Caki2 (cell line): ENCODE results near the gene ATP9A. TPM values are rescaled to one million over a fixed set of nuclear protein-coding genes. Genes with fewer than 3 reads are reported as not detected.

Experiments
- DNase-seq: peaks from one replicate; pipeline ENCODE4 v3.0.0-alpha.2; 2015; ENCODE audit warnings: low read depth
- in situ Hi-C: cut with HindIII; loops from 2 replicates; pipeline ENCODE4 v1.10.0; 2016; ENCODE audit warnings: low sequenced_read_pairs, low pct_unique_long_range_greater_than_20kb, mixed read lengths
- total RNA-seq: library from RNA; depleted of rRNA; stranded (reverse); fragments of >200 nt; shearing (Covaris generic); gene quantifications from 2 replicates; pipeline ENCODE4 v1.2.3, GENCODE V29; 2014; ENCODE audit warnings: low replicate concordance

Gene ATP9A
- total RNA-seq, 1 experiment from 2014 or later = 37.1 TPM

- in situ Hi-C loops = no loop called here
- DNase-seq = no peak
Observed at GRCh38 chr20:51628533-51629398, 139.4 kb downstream of the ATP9A start.

GRCh38 chr20:51627586-51627985 is 140.6 kb downstream of the ATP9A start:
- no peak for DNase-seq
- in situ Hi-C loops = no loop called here

DNA sequence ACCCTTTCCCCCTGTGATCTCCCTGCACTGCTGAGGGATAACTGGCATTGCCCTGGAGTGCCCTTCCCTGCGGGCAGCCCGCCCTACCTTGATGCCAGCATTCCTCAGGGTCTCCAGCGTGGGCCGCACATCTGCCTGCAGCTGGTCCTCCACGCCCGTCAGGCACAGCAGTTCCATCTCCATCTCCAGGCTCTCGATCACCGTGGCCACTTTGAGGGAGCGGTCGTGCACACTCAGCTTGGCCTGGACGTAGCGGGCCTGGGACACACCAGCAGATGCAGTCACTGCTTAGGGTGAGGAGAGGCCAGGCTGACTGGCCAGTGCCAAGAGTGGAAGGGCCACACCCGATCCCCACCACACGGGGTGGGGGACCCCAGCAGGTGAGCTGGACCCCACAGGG is 143.1 kb downstream of the ATP9A start:
- DNase-seq = no peak
- in situ Hi-C loops = no loop called here

DNA sequence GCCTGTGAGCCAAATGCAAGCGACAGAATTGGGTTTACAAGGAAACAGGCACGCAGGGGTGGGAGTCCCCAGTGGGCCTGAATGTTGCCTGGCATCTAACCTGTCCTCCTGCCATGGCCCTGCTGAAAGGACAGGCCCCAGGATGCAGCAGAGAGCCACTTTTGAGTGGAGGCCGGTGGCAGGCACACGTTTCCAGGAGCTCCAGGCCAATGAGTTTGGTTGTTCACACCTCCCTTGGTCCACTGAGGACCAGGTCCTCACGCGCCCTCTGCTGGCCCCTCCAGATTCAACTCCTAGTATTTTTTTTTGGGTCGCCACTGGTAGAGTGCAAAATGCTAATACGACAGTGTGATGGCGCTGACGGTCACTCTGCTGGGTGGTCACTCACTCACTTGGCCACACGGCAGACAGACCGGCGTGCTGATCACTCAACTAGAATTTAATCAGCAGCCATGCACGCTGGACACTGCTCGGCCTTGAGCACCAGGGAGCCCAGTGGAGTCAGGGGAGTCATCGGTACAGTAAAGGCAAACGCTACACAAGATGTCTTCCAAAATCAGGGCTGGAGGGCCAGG is 143.9 kb downstream of the ATP9A start:
- in situ Hi-C loops = no loop called here
- DNase-seq = peak; percentile 48

- DNase-seq = no peak
- in situ Hi-C loops = no loop called here
Observed at GRCh38 chr20:51623255-51623654, 144.9 kb downstream of the ATP9A start.

DNA sequence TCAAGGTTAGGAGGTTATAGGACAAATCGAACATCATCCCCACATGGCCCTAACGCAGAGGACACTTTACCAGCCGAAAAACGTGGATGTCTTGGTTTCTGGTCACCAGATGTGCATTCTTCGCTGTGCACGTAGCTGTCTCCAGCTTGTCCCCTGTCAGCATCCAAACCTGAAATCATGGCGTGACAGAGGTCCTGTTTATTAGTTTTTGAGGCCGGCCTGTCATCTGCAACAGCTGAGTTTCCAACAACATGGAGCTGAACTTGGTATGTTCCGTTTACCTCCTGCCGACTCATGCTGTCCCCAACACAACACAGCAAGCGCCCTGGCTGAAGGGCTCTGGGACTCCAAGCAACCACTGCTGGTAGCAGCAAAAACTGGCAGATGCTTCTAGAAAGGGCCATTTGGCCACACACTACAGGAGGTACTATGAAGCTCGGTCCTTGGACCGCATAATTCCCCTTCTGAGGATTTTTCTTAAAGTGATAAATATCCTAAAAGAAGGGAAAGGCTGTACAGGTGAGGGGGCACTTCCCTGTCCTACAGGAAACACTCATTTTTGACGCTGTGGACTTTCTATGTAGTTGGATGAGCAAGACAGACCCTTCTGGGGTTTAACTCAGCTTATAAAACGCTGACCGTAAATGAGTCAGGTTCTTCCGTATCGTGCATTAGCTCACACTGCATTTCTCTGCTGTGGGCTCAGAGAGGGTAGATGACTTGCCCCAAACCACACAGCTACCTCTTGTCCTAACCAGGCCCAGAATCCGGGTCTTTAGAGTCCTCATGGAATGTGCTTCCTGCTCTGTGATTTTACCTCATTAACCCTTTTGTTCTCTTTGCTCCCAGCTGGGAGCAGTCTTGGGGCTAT is 146.0 kb downstream of the ATP9A start:
- in situ Hi-C loops = no loop called here
- DNase-seq = no peak

- in situ Hi-C loops = no loop called here
- DNase-seq = no peak
Observed at GRCh38 chr20:51620432-51620831, 147.8 kb downstream of the ATP9A start.

DNA sequence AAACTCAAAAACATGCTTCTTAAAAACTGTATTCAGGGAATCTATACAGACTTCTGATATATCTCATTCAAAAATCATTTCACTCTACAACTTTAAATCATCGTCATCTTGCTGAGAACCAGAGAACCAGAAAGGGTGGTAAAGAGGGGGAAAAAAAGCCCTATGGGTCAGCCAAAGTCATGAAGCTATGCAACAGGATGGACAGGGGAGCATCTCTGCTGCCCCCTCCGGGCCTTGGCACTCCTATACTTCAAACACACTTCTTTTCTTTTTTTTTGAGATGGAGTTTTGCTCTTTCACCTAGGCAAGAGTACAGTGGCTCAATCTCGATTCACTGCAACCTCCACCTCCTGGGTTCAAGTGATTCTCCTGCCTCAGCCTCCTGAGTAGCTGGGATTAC is 152.1 kb downstream of the ATP9A start:
- in situ Hi-C loops = no loop called here
- DNase-seq = no peak

- DNase-seq = no peak
- in situ Hi-C loops = no loop called here
Observed at GRCh38 chr20:51614687-51615086, 153.5 kb downstream of the ATP9A start.

DNA sequence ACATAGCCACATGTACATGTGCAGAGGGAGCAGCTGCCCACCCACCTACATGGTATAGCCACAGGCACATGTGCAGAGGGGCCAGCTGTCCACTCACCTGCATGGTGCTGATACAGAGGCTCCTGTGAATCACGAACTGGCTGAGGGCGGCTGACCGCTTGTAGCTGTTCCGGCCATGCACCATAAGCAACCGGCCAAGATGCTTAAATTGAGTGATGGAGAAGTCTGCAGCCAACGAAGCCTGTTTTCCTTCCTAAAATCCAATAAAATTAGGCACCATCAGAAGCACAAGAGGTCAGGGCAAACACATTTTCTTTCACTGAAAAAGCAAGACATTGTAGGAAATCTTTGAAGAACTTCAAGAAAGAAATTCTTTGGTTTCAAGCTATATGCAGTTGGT is 154.6 kb downstream of the ATP9A start:
- in situ Hi-C loops = no loop called here
- DNase-seq = no peak

DNA sequence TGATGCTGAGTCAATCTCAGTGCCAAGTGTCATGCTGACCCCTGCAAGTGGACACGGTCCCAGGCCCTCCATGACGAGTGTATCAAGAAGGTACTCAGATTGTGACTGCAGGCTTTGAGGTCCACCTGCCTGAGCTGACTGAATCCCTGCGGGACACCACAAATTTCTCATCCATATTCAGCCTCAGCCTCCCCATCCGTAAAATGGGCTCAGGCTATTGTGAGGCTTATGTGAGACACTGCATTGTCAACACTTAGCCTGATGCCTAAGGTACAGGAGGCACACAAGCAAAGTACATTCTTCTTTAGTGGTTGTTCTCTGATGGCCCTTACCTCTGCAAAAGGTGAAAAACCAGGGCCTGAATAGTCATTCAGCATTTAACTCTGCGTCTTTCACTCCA is 155.3 kb downstream of the ATP9A start:
- no peak for DNase-seq
- in situ Hi-C loops = no loop called here

DNA sequence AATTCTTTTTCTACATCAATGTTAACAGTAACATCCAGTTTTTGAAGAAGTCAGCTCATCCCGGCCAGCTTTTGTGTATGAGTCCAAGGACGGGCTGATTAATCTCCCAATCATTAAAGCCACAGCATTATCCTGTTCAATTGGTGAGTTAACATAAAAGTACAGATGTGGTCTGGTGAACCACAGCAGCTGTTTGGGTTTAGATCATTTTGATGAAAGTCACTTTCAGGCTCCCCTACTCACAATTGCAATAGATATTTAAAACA is 156.6 kb downstream of the ATP9A start:
- no peak for DNase-seq
- in situ Hi-C loops = no loop called here

DNA sequence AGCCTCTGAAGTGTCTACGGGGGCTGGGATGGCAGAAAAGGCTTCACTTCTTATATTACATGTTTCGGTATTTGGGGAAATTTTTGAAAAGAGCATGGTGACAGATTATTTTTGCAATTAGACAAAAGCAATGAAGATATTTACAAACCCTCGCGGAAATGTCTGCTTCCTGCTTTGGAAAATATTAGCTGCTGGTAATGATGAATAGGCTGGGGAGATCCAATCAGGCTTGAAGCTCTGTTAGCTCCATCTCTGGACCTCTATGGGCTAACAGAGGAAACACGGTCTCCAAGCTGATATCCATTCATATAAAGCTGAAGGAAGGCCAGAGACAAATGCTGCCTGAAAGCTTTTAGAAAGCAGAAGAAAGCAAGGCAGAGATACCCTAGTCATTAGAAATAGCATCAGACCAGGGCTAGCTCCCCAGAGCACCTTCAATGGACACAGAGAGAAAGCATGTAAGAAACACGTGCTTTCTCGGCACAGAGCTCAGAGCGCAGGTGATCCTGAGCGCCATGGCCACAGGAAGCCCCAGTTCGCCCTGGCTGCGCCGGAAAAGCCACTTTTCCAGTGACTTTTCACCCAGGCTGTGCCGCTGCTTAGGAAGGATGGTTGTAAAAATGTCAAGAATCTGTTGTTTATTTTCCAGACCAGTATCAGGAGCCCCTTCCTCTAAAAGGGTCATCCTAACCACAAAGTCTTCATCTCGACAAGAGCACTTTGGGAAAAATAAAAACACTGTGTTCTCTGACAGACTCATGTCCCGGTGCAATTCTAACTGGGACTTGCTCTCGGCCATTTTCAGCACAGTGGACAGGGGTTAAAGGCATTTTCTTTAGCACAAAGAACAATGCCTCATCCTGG is 157.2 kb downstream of the ATP9A start:
- DNase-seq = no peak
- in situ Hi-C loops = no loop called here

- DNase-seq = no peak
- in situ Hi-C loops = no loop called here
Observed at GRCh38 chr20:51610111-51610510, 158.1 kb downstream of the ATP9A start.

DNA sequence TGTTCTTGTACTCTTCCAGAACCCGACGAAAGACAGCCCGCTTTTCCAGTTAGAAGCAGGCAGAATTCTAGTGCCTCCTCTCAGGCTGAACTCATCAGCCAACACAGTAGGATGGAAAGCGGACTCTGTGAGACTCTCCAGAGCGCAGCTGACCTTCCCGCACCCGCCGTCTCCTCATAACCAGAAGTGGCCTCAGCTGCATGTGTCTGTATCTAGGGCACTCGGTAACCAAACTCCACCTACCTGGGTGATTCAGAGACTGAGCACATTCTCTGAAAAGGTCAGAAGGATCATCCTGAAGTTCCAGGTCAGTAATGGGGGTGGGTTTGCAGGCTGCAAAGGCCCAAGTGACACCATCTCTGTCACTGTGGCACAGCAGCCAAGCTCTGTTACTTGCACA is 158.9 kb downstream of the ATP9A start:
- in situ Hi-C loops = no loop called here
- no peak for DNase-seq

- in situ Hi-C loops = no loop called here
- DNase-seq = no peak
Observed at GRCh38 chr20:51608061-51608460, 160.1 kb downstream of the ATP9A start.

- in situ Hi-C loops = no loop called here
- no peak for DNase-seq
Observed at GRCh38 chr20:51607170-51607569, 161.0 kb downstream of the ATP9A start.

GRCh38 chr20:51604851-51605250 is 163.3 kb downstream of the ATP9A start:
- no peak for DNase-seq
- in situ Hi-C loops = no loop called here
